PC-9 (cell line): Measurements from ENCODE around the gene FBXO28. TPM values are rescaled to one million over a fixed set of nuclear protein-coding genes. Genes with fewer than 3 reads are reported as not detected.

Source experiments
- BruUV-seq: library from RNA; stranded (reverse); fragments of 400-500 nt; replicated peaks from 2 replicates; lab custom pipeline; 2021; lab: Mats Ljungman, UMichigan
- CTCF ChIA-PET: fragments of 300-600 bp; sonication (Branson Sonifier 250); formaldehyde crosslinking; loops from one replicate; lab custom pipeline; 2022; ENCODE audit warnings: antibody characterized with exemption; lab: Charles Lee
- POLR2A ChIA-PET: fragments of 300-600 bp; sonication (Branson Sonifier 250); formaldehyde crosslinking; loops from one replicate; lab custom pipeline; 2022; ENCODE audit warnings: antibody characterized with exemption; ENCODE audit not compliant: unreplicated experiment; lab: Charles Lee
- DNase-seq, 2 experiments: peaks; one replicate each; pipeline versions ENCODE4 v3.0.0 to v3.0.0-alpha.2; 2015 to 2022; ENCODE audit warnings: mixed read lengths in 1 of 2
- H2AFZ ChIP-seq: fragments of 200-600 bp; sonication (generic); 2 replicates; pipeline ENCODE4 v1.8.1; 2017; ENCODE audit warnings: antibody characterized with exemption
- H3F3A ChIP-seq: fragments of 200-600 bp; sonication (generic); 2 replicates; pipeline ENCODE4 v1.8.1; 2017; ENCODE audit warnings: antibody characterized with exemption, mild to moderate bottlenecking, low read depth; ENCODE audit not compliant: insufficient read depth
- H3K27ac ChIP-seq: fragments of 200-600 bp; sonication (generic); 2 replicates; pipeline ENCODE4 v1.6.1; 2016; ENCODE audit warnings: mixed run types
- H3K27me3 ChIP-seq: fragments of 200-600 bp; sonication (generic); 2 replicates; pipeline ENCODE4 v1.6.1; 2016; ENCODE audit warnings: low read depth, mixed run types; ENCODE audit not compliant: insufficient read depth
- H3K36me3 ChIP-seq: fragments of 200-600 bp; sonication (generic); 2 replicates; pipeline ENCODE4 v1.6.1; 2016; ENCODE audit warnings: low read depth, mixed run types
- H3K4me1 ChIP-seq: fragments of 200-600 bp; sonication (generic); replicated peaks from 2 replicates; pipeline ENCODE4 v1.6.1; 2016; ENCODE audit warnings: mixed run types; ENCODE audit not compliant: insufficient read depth
- H3K4me2 ChIP-seq: fragments of 200-600 bp; sonication (generic); 2 replicates; pipeline ENCODE4 v1.6.1; 2017; ENCODE audit warnings: mixed run types
- H3K4me3 ChIP-seq: fragments of 200-600 bp; sonication (generic); 2 replicates; pipeline ENCODE4 v1.6.1; 2016; ENCODE audit warnings: mixed run types
- H3K79me2 ChIP-seq: fragments of 200-600 bp; sonication (generic); 2 replicates; pipeline ENCODE4 v1.6.1; 2017; ENCODE audit warnings: low read depth, mixed run types
- H3K9me2 ChIP-seq: fragments of 200-600 bp; sonication (generic); 2 replicates; pipeline ENCODE4 v1.8.1; 2017; ENCODE audit warnings: mild to moderate bottlenecking; ENCODE audit not compliant: insufficient read depth
- H3K9me3 ChIP-seq: fragments of 200-600 bp; sonication (generic); 2 replicates; pipeline ENCODE4 v1.8.1; 2016; ENCODE audit warnings: low read depth; ENCODE audit not compliant: insufficient read depth
- H4K20me1 ChIP-seq: fragments of 200-600 bp; sonication (generic); 2 replicates; pipeline ENCODE4 v1.8.1; 2017; ENCODE audit not compliant: insufficient read depth
- EZH2 ChIP-seq: fragments of 200-600 bp; sonication (generic); IDR thresholded peaks from 2 replicates; pipeline ENCODE4 v1.8.0; 2017; ENCODE audit warnings: antibody characterized with exemption, low read depth
- intact Hi-C: fragments of 100-400 bp; cut with micrococcal nuclease; formaldehyde crosslinking; loops from one replicate; pipeline ENCODE4 v1.10.0; 2022; ENCODE audit not compliant: unreplicated experiment
- total RNA-seq: library from RNA; stranded (reverse); gene quantifications from 2 replicates; pipeline ENCODE4 v1.2.3, GENCODE V29; 2021
- TF ChIP-seq, protein P1 (sequence below): fragments of 200-600 bp; sonication (generic); conservative IDR thresholded peaks from 2 replicates; pipeline ENCODE4 v1.6.1; 2017; ENCODE audit warnings: mixed run types, antibody characterized with exemption, mild to moderate bottlenecking, moderate library complexity

Gene FBXO28
- total RNA-seq, 1 experiment from 2014 or later = 48.1 TPM

- Histone ChIP-seq H3K9me3 (no peaks in the 10 kb centered on the region), H4K20me1 (no peaks in the 10 kb centered on the region), H3F3A (peaks cover 43% of the 10 kb centered on the region), H3K4me1 (peaks cover 52% of the 10 kb centered on the region), H3K4me3 (no peak overlapping the region), H3K36me3 (no peaks in the 10 kb centered on the region), H3K27me3 (no peaks in the 10 kb centered on the region), H3K9me2 (no peaks in the 10 kb centered on the region), H2AFZ (no peak overlapping the region), H3K27ac (peak overlapping the region; percentile 73), H3K4me2 (peak overlapping the region; percentile 50; the same call in 1 of the 2 replicates), H3K79me2 (no peaks in the 10 kb centered on the region)
- intact Hi-C loops = no loop called here
- CTCF ChIA-PET = interaction anchor here (0.6 kb wide), 1 partner anchor 389 kb away, joined by 5 read pairs; no protein-coding TSS in a partner anchor
- no TSS peak for BruUV-seq
- no peak for DNase-seq
- TF ChIP-seq, protein P1, sequence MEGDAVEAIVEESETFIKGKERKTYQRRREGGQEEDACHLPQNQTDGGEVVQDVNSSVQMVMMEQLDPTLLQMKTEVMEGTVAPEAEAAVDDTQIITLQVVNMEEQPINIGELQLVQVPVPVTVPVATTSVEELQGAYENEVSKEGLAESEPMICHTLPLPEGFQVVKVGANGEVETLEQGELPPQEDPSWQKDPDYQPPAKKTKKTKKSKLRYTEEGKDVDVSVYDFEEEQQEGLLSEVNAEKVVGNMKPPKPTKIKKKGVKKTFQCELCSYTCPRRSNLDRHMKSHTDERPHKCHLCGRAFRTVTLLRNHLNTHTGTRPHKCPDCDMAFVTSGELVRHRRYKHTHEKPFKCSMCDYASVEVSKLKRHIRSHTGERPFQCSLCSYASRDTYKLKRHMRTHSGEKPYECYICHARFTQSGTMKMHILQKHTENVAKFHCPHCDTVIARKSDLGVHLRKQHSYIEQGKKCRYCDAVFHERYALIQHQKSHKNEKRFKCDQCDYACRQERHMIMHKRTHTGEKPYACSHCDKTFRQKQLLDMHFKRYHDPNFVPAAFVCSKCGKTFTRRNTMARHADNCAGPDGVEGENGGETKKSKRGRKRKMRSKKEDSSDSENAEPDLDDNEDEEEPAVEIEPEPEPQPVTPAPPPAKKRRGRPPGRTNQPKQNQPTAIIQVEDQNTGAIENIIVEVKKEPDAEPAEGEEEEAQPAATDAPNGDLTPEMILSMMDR = no peak
- no peak for TF ChIP-seq EZH2
- POLR2A ChIA-PET = no interaction called here
Observed at GRCh38 chr1:224068458-224069072, 45.3 kb upstream of the FBXO28 start.

- DNase-seq = no peak
- no peaks in the 10 kb centered on the region for H4K20me1 ChIP-seq
- ChIA-PET CTCF (no interaction called here), POLR2A (no interaction called here)
- H3K4me3 ChIP-seq = no peak overlapping the region
- H2AFZ ChIP-seq = no peak overlapping the region
- no peaks in the 10 kb centered on the region for H3K27me3 ChIP-seq
- peaks cover 43% of the 10 kb centered on the region for H3F3A ChIP-seq
- H3K36me3 ChIP-seq = no peaks in the 10 kb centered on the region
- no peak overlapping the region for H3K4me2 ChIP-seq
- no TSS peak for BruUV-seq
- no peaks in the 10 kb centered on the region for H3K79me2 ChIP-seq
- intact Hi-C loops = no loop called here
- H3K9me2 ChIP-seq = no peaks in the 10 kb centered on the region
- H3K4me1 ChIP-seq = peaks cover 46% of the 10 kb centered on the region
- no peak overlapping the region for H3K27ac ChIP-seq
- H3K9me3 ChIP-seq = no peaks in the 10 kb centered on the region
- TF ChIP-seq, protein P1 = no peak
- no peak for TF ChIP-seq EZH2
Observed at GRCh38 chr1:224069138-224069537, 44.8 kb upstream of the FBXO28 start.

DNA sequence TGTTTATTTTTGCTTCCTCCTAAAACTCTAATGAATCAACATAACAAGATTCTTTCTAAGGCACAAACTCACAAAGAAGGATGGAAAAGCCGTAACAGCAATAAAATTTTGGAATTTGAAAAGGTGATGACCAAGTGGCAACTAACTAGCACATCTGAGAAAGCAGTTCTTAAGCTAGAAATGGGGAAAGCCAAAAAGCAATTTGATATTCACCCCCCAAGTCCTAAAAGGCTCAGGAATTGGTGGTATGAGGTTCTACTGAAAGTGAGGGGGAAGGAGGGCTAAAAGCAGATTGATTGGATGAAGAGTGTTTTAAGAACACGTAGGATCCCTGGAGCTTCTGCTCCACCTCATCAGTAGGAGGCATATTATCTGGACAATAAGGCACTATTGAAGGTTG lies 43.4 kb upstream of the FBXO28 start:
- no peak for TF ChIP-seq EZH2
- TF ChIP-seq, protein P1 = no peak
- H3K27ac ChIP-seq = no peak overlapping the region
- no peak for DNase-seq
- no peak overlapping the region for H3K4me3 ChIP-seq
- H3F3A ChIP-seq = peaks cover 33% of the 10 kb centered on the region
- H3K9me2 ChIP-seq = no peaks in the 10 kb centered on the region
- no TSS peak for BruUV-seq
- peaks cover 33% of the 10 kb centered on the region for H3K4me1 ChIP-seq
- H2AFZ ChIP-seq = no peak overlapping the region
- intact Hi-C loops = no loop called here
- H3K27me3 ChIP-seq = no peaks in the 10 kb centered on the region
- H3K36me3 ChIP-seq = no peaks in the 10 kb centered on the region
- H3K9me3 ChIP-seq = no peaks in the 10 kb centered on the region
- ChIA-PET CTCF (no interaction called here), POLR2A (no interaction called here)
- no peaks in the 10 kb centered on the region for H3K79me2 ChIP-seq
- H4K20me1 ChIP-seq = no peaks in the 10 kb centered on the region
- H3K4me2 ChIP-seq = no peak overlapping the region
